GM10266 (cell line): ENCODE measurements around the gene TCEA3.

Experiments
- DNase-seq: peaks from one replicate; pipeline ENCODE4 v3.0.0; 2012; ENCODE audit errors: extremely low spot score
- CTCF ChIP-seq: IDR thresholded peaks from 2 replicates; pipeline ENCODE4 v1.5.1; 2012; ENCODE audit warnings: mild to moderate bottlenecking, low read depth; ENCODE audit not compliant: control insufficient read depth, insufficient read depth; ENCODE audit errors: missing control alignments

Gene TCEA3

GRCh38 chr1:23341931-23342692, 82.4 kb downstream of the TCEA3 start:
- no peak for TF ChIP-seq CTCF
- DNase-seq = no peak

GRCh38 chr1:23339632-23340031, 84.9 kb downstream of the TCEA3 start:
- no peak for DNase-seq
- no peak for TF ChIP-seq CTCF

GRCh38 chr1:23337869-23338268, 86.7 kb downstream of the TCEA3 start:
- no peak for TF ChIP-seq CTCF
- no peak for DNase-seq

GRCh38 chr1:23331713-23332112, 92.8 kb downstream of the TCEA3 start:
- DNase-seq = no peak
- no peak for TF ChIP-seq CTCF
